Measurements from ENCODE around the gene API5. TPM values are rescaled to one million over a fixed set of nuclear protein-coding genes. Genes with fewer than 3 reads are reported as not detected.
"Not testable (repeated sequence)": the region's sequence is repeated elsewhere in the genome, so short reads cannot be mapped to it uniquely, and the experiment has no call there.

API5 gene
- total RNA-seq, 4 donors from 2014 or later, result 54.9 to 71.8 (median 66.5) TPM

GRCh38 chr11:43316451-43316850 is 4.7 kb downstream of the API5 start:
- DNase-seq, result no peak
- H3K36me3 ChIP-seq, result peaks cover 0 to 30% (median 0%) of the 10 kb centered on the region in 3 donors
- no peak overlapping the region for H3K4me3 ChIP-seq
- TF ChIP-seq POLR2A (IDR thresholded peaks at IDR 0.05), result no peak
- no peak for TF ChIP-seq CTCF (IDR thresholded peaks at IDR 0.05)
- H3K27me3 ChIP-seq, result no peaks in the 10 kb centered on the region
- no peaks in the 10 kb centered on the region for H3K9me3 ChIP-seq
- H3K4me1 ChIP-seq, result peaks cover 0 to 21% (median 9%) of the 10 kb centered on the region in 4 donors
- H3K27ac ChIP-seq, result no peak overlapping the region

- Histone ChIP-seq H3K27ac (no peak overlapping the region), H3K9me3 (no peaks in the 10 kb centered on the region), H3K4me1 (no peaks in the 10 kb centered on the region), H3K36me3 (peaks cover 0 to 94% (median 2%) of the 10 kb centered on the region in 3 donors), H3K4me3 (no peak overlapping the region), H3K27me3 (no peaks in the 10 kb centered on the region)
- TF ChIP-seq POLR2A (IDR thresholded peaks at IDR 0.05), result no peak
- TF ChIP-seq CTCF (IDR thresholded peaks at IDR 0.05), result no peak
- peak in 1 of 3 donors; percentile 81 for DNase-seq
Measured at GRCh38 chr11:43327987-43328386, 16.2 kb downstream of the API5 start.

- Histone ChIP-seq H3K9me3 (no peaks in the 10 kb centered on the region), H3K4me3 (no peak overlapping the region), H3K27ac (no peak overlapping the region), H3K4me1 (no peaks in the 10 kb centered on the region), H3K36me3 (peaks cover 0 to 94% (median 2%) of the 10 kb centered on the region in 3 donors), H3K27me3 (no peaks in the 10 kb centered on the region)
- DNase-seq, result no peak
- TF ChIP-seq CTCF (IDR thresholded peaks at IDR 0.05) (no peak), POLR2A (IDR thresholded peaks at IDR 0.05) (no peak)
Measured at GRCh38 chr11:43328482-43328881, 16.7 kb downstream of the API5 start.

GRCh38 chr11:43341159-43341558 is 29.4 kb downstream of the API5 start:
- no peak for TF ChIP-seq CTCF (IDR thresholded peaks at IDR 0.05)
- TF ChIP-seq POLR2A (IDR thresholded peaks at IDR 0.05), result no peak
- DNase-seq, result no peak
- H3K4me3 ChIP-seq, result no peak overlapping the region
- no peaks in the 10 kb centered on the region for H3K4me1 ChIP-seq
- peaks cover 0 to 61% (median 0%) of the 10 kb centered on the region in 3 donors for H3K36me3 ChIP-seq
- no peaks in the 10 kb centered on the region for H3K27me3 ChIP-seq
- no peak overlapping the region for H3K27ac ChIP-seq
- no peaks in the 10 kb centered on the region for H3K9me3 ChIP-seq

- H3K27ac ChIP-seq, H3K9me3 ChIP-seq, DNase-seq, H3K27me3 ChIP-seq, H3K36me3 ChIP-seq, H3K4me3 ChIP-seq, H3K4me1 ChIP-seq: not testable (repeated sequence)
Measured at GRCh38 chr11:43351426-43351825, 39.6 kb downstream of the API5 start.

GRCh38 chr11:43354311-43354710 is 42.5 kb downstream of the API5 start:
- Histone ChIP-seq H3K4me1 (no peaks in the 10 kb centered on the region), H3K36me3 (no peaks in the 10 kb centered on the region), H3K4me3 (no peak overlapping the region), H3K27me3 (no peaks in the 10 kb centered on the region), H3K27ac (no peak overlapping the region), H3K9me3 (no peaks in the 10 kb centered on the region)
- DNase-seq, result no peak
- no peak for TF ChIP-seq CTCF (IDR thresholded peaks at IDR 0.05)
- TF ChIP-seq POLR2A (IDR thresholded peaks at IDR 0.05), result no peak

Measured in Peyer's patch (tissue), 4 donors.